ENCODE measurements around the gene ACOT7. TPM values are rescaled to one million over a fixed set of nuclear protein-coding genes. Genes with fewer than 3 reads are reported as not detected.
A peak's percentile ranks its signal among the peaks of the same experiment; 100 is the strongest.

Gene ACOT7
- total and polyA plus RNA-seq, 2 of the 13 experiments (the other 11 are each of a cell fraction or from before 2014, with no cell fraction given) = 33.0 to 55.8 TPM

- TF ChIP-seq, protein P1, sequence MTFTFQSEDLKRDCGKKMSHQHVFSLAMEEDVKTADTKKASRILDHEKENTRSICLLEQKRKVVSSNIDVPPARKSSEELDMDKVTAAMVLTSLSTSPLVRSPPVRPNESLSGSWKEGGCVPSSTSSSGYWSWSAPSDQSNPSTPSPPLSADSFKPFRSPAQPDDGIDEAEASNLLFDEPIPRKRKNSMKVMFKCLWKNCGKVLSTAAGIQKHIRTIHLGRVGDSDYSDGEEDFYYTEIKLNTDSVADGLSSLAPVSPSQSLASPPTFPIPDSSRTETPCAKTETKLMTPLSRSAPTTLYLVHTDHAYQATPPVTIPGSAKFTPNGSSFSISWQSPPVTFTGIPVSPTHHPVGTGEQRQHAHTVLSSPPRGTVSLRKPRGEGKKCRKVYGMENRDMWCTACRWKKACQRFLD (CRISPR knock-in tag; IDR thresholded peaks at IDR 0.05; ENCODE audit: borderline replicate concordance) = no peak
- peak; percentile 67; the same call in 1 of the 2 replicates for TF ChIP-seq ZMYM4 (CRISPR knock-in tag; IDR thresholded peaks at IDR 0.05)
- no peak for TF ChIP-seq MEIS2 (CRISPR knock-in tag; IDR thresholded peaks at IDR 0.05)
- peak; percentile 45; the same call in 1 of the 2 replicates for TF ChIP-seq PITX1 (CRISPR knock-in tag; IDR thresholded peaks at IDR 0.05)
- no peak for TF ChIP-seq ZNF121 (CRISPR knock-in tag; IDR thresholded peaks at IDR 0.05)
- TF ChIP-seq ZBTB8A (CRISPR knock-in tag; IDR thresholded peaks at IDR 0.05; ENCODE audit: borderline replicate concordance, low read depth) = no peak
- TF ChIP-seq, protein P2, sequence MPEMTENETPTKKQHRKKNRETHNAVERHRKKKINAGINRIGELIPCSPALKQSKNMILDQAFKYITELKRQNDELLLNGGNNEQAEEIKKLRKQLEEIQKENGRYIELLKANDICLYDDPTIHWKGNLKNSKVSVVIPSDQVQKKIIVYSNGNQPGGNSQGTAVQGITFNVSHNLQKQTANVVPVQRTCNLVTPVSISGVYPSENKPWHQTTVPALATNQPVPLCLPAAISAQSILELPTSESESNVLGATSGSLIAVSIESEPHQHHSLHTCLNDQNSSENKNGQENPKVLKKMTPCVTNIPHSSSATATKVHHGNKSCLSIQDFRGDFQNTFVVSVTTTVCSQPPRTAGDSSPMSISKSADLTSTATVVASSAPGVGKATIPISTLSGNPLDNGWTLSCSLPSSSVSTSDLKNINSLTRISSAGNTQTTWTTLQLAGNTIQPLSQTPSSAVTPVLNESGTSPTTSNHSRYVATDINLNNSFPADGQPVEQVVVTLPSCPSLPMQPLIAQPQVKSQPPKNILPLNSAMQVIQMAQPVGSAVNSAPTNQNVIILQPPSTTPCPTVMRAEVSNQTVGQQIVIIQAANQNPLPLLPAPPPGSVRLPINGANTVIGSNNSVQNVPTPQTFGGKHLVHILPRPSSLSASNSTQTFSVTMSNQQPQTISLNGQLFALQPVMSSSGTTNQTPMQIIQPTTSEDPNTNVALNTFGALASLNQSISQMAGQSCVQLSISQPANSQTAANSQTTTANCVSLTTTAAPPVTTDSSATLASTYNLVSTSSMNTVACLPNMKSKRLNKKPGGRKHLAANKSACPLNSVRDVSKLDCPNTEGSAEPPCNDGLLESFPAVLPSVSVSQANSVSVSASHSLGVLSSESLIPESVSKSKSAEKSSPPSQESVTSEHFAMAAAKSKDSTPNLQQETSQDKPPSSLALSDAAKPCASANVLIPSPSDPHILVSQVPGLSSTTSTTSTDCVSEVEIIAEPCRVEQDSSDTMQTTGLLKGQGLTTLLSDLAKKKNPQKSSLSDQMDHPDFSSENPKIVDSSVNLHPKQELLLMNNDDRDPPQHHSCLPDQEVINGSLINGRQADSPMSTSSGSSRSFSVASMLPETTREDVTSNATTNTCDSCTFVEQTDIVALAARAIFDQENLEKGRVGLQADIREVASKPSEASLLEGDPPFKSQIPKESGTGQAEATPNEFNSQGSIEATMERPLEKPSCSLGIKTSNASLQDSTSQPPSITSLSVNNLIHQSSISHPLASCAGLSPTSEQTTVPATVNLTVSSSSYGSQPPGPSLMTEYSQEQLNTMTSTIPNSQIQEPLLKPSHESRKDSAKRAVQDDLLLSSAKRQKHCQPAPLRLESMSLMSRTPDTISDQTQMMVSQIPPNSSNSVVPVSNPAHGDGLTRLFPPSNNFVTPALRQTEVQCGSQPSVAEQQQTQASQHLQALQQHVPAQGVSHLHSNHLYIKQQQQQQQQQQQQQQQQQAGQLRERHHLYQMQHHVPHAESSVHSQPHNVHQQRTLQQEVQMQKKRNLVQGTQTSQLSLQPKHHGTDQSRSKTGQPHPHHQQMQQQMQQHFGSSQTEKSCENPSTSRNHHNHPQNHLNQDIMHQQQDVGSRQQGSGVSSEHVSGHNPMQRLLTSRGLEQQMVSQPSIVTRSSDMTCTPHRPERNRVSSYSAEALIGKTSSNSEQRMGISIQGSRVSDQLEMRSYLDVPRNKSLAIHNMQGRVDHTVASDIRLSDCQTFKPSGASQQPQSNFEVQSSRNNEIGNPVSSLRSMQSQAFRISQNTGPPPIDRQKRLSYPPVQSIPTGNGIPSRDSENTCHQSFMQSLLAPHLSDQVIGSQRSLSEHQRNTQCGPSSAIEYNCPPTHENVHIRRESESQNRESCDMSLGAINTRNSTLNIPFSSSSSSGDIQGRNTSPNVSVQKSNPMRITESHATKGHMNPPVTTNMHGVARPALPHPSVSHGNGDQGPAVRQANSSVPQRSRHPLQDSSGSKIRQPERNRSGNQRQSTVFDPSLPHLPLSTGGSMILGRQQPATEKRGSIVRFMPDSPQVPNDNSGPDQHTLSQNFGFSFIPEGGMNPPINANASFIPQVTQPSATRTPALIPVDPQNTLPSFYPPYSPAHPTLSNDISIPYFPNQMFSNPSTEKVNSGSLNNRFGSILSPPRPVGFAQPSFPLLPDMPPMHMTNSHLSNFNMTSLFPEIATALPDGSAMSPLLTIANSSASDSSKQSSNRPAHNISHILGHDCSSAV (CRISPR knock-in tag; IDR thresholded peaks at IDR 0.05; ENCODE audit: borderline replicate concordance) = no peak
- TF ChIP-seq KLF6 (CRISPR knock-in tag; IDR thresholded peaks at IDR 0.05) = no peak
- TF ChIP-seq TCF12 (IDR thresholded peaks at IDR 0.05) = no peak
- no peak for TF ChIP-seq TCF12 (CRISPR knock-in tag; IDR thresholded peaks at IDR 0.05)
Observed at GRCh38 chr1:6359216-6360116, 34.1 kb downstream of the ACOT7 start (continued).

All from HepG2 (cell line).